ENCODE results near the gene NSMCE1.
A peak's percentile ranks its signal among the peaks of the same experiment; 100 is the strongest.

NSMCE1 gene, protein sequence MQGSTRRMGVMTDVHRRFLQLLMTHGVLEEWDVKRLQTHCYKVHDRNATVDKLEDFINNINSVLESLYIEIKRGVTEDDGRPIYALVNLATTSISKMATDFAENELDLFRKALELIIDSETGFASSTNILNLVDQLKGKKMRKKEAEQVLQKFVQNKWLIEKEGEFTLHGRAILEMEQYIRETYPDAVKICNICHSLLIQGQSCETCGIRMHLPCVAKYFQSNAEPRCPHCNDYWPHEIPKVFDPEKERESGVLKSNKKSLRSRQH

GRCh38 chr16:27268376-27269299 lies at the start of gene NSMCE1:
TSS of gene NSMCE1 (minus strand) at chr16:27268772. CDS start at chr16:27257570, 11,202 bp downstream.
- H3K4me3 ChIP-seq (ENCODE audit: low read length): peak within 1 kb of the TSS; percentile 92
- peak; percentile 78 for DNase-seq (ENCODE audit: low read depth)
- peak; percentile 20 for TF ChIP-seq CTCF (conservative IDR thresholded peaks at IDR 0.05; ENCODE audit: low read depth, low read length)

DNA sequence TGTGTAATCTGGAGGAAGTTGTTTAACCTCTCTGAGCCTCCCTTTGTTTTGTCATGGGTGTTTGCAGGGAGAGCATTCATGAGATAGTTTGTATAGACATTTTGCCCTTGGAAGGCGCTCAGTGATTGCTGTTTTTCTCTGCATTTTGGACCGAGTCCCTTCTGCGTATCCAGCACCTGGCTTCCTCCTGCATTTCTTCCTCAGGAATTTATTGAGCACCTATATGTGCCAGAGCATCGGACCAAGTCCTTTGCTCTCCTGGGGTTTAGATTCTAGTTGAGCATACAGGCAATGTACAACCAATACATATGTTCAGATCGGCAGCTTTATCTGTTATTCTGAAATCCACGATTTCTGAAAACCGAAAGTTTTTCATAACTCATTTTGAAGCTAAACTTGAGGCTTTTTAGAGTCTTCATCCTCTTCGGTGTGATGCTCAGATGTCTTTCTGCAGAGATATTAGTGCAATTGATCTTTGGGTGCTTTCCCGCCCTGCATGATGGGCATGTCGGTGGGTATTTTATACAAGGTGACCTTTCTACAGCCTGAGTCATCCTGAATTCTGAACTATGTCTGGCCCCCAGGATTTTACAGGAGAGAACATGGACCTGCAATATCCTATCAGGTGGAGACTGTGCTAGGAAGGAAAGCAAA lies 49.3 kb upstream of the NSMCE1 start:
- TF ChIP-seq CTCF (conservative IDR thresholded peaks at IDR 0.05; ENCODE audit: low read depth, low read length): no peak
- DNase-seq (ENCODE audit: low read depth): no peak
- no peak overlapping the region for H3K4me3 ChIP-seq (ENCODE audit: low read length)

DNA sequence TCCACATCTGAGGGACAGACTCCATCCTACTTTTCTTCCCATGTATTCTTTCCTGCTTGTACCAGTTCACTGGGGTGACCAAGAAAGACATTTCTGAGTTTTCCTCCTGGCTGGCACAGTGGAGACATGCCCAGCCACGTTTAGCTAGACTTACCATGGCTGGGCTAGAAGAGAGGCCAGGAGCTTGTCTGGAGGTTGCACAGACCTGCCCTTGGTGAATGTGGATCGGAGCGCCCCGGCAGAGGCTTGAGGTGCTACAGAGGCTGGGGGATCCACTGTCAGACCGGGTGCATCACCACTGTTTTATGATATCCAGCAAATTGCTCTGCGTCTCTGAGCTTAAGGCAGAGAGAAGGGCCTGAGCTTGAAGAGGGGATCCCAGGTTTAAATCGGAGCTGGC lies 48.7 kb upstream of the NSMCE1 start:
- H3K4me3 ChIP-seq (ENCODE audit: low read length): no peak overlapping the region
- no peak for TF ChIP-seq CTCF (conservative IDR thresholded peaks at IDR 0.05; ENCODE audit: low read depth, low read length)
- no peak for DNase-seq (ENCODE audit: low read depth)

- TF ChIP-seq CTCF (conservative IDR thresholded peaks at IDR 0.05; ENCODE audit: low read depth, low read length): no peak
- DNase-seq (ENCODE audit: low read depth): no peak
- H3K4me3 ChIP-seq (ENCODE audit: low read length): no peak overlapping the region
Observed at GRCh38 chr16:27316038-27316680, 47.6 kb upstream of the NSMCE1 start.

- no peak for DNase-seq (ENCODE audit: low read depth)
- TF ChIP-seq CTCF (conservative IDR thresholded peaks at IDR 0.05; ENCODE audit: low read depth, low read length): no peak
- H3K4me3 ChIP-seq (ENCODE audit: low read length): no peak overlapping the region
Observed at GRCh38 chr16:27315333-27316037, 46.9 kb upstream of the NSMCE1 start.

DNA sequence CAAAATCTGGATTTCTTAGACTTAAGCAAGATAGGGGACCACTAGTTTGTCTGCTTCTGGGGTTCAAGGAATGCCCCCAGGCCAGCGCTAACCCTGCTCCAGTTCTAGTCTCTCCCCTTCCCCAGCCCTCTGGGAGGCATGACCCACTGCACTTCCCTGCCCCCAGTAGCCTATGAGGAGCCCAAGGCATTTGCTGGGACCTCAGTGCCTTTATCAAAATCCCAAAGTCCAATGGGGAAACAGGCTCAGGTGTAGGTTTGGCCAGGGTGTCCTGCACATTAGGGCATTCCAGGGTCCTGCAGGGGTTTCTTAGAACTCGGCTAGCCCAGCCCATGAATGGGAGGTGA lies 46.4 kb upstream of the NSMCE1 start:
- TF ChIP-seq CTCF (conservative IDR thresholded peaks at IDR 0.05; ENCODE audit: low read depth, low read length): no peak
- H3K4me3 ChIP-seq (ENCODE audit: low read length): no peak overlapping the region
- DNase-seq (ENCODE audit: low read depth): no peak

Measured in retinal pigment epithelial cell (primary cell).